Measurements from ENCODE around the gene CYP11A1.
"Not testable (repeated sequence)": the region's sequence is repeated elsewhere in the genome, so short reads cannot be mapped to it uniquely, and the experiment has no call there.

GRCh38 chr15:74356050-74356449, 11.4 kb downstream of the CYP11A1 start:
- TF ChIP-seq CTCF (IDR thresholded peaks at IDR 0.05 in 4 of 5, conservative IDR thresholded peaks at IDR 0.05 in 1 of 5); POLR2A (IDR thresholded peaks at IDR 0.05): not testable (repeated sequence)

Measured in gastrocnemius medialis (tissue), 4 donors.